ENCODE results near the gene FARP1. TPM values are rescaled to one million over a fixed set of nuclear protein-coding genes. Genes with fewer than 3 reads are reported as not detected.

FARP1 gene
- total and polyA plus RNA-seq, 2 of the 13 experiments (the other 11 are each of a cell fraction or from before 2014, with no cell fraction given) = 70.6 to 126 TPM

DNA sequence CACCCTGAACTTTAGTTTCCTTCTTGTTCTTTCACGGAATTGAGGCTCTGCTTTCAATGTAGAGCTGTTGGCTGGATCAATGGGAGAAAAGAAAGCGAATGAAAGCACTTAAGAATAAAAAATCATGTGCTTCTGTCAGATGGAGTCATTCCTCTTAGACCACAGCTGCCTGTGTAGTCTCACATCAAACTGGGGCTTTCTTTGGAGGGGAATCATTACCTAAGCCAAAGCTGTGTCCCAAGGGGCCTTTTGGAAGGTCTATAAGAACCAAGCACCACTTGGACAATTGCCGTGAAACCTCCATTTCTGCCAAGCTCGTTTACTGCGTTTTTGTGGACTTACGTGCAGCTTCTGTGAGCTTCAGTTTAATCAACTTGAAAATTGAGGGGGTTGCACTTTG, 78.3 kb downstream of the FARP1 start (continued):
- TF ChIP-seq ZNF136 (CRISPR knock-in tag; IDR thresholded peaks at IDR 0.05; ENCODE audit: low read depth) = no peak
- TF ChIP-seq, protein P1, sequence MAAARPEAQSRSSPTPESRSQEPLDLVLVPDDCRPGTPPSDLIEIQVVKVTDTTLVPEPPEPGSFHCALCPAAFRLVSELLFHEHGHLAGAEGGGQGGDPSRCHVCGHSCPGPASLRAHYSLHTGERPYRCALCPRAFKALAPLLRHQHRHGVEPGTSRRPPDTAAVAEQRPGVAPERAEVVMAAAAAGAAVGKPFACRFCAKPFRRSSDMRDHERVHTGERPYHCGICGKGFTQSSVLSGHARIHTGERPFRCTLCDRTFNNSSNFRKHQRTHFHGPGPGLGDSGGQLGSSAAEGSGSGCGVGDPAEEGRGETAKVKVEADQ (CRISPR knock-in tag; IDR thresholded peaks at IDR 0.05; ENCODE audit: borderline replicate concordance) = no peak

DNA sequence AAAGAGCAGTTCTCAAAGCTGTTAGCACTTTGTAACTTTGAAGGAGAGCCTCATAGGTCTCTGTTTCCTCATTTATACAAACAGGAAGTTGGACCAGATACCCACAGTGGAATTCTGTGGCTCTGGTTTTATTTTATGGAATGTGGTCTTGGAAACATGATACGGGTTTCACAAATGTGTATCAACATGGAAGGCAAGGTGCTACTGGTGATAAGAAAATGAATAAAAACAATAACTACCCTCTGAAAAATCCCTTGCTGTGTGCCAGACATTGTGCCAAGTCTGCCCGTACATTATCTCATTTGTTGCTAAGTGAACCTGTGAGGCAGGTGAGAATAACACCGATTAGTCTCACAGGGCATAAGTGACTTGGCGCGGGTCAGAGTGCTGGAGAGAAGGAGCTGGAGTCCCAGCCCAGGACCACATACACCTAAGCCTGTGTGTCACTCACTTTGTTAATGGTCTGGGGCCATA, 79.2 kb downstream of the FARP1 start:
- DNase-seq (ENCODE audit: low spot score) (no peak), ATAC-seq (no peak), FAIRE-seq (no peak)
- Histone ChIP-seq H3K27ac (ENCODE audit: extremely low read length, insufficient read depth, low read length) (no peak overlapping the region), H3K4me1 (ENCODE audit: insufficient read depth, low read length) (peaks cover 33% of the 10 kb centered on the region), H2AFZ (ENCODE audit: low read length) (no peak overlapping the region), H3K27me3 (ENCODE audit: control insufficient read depth in 1 of 2, insufficient read depth in 2 of 2, low read length in 2 of 2) (no peaks in the 10 kb centered on the region), H3K4me2 (ENCODE audit: low read depth, low read length) (no peak overlapping the region), H3K9me3 (ENCODE audit: low read length) (peaks cover under 1% of the 10 kb centered on the region; the same call in 1 of the 2 replicates), H3K36me3 (replicated peaks in 1 of 2; ENCODE audit: control insufficient read depth in 1 of 2, insufficient read depth in 2 of 2, low read length in 2 of 2) (peaks cover 23 to 66% of the 10 kb centered on the region in 2 experiments), H3K4me3 (replicated peaks in 1 of 3; ENCODE audit: insufficient read depth in 1 of 3, low read depth in 2 of 3, low read length in 3 of 3) (no peak overlapping the region), H4K20me1 (ENCODE audit: insufficient read depth, low read length) (peaks cover 60% of the 10 kb centered on the region), H3K79me2 (ENCODE audit: insufficient read depth, low read length) (peaks cover 92% of the 10 kb centered on the region), H3K9ac (ENCODE audit: insufficient read depth, low read depth, low read length) (no peak overlapping the region)
- CTCF ChIA-PET (ENCODE audit: low intra/inter-chr PET ratio, low total read pairs) = no interaction called here
- intact Hi-C loops (cut with micrococcal nuclease; ENCODE audit: unreplicated experiment) (loop anchor here (5.0 kb wide), 1 partner anchor 365 kb away; no protein-coding TSS in a partner anchor), in situ Hi-C loops (cut with HindIII; ENCODE audit: extremely low pct_ligation_motif_present, low pct_unique_long_range_greater_than_20kb) (no loop called here)
- BruUV-seq (replicated peaks) = no TSS peak
- POLR2A ChIA-PET = no interaction called here
- 99% methylated on average over 5 of the region's 5 CpGs for WGBS (ENCODE audit: low lambda C conversion rate)
- no peak for TF ChIP-seq DPF2 (CRISPR knock-in tag; IDR thresholded peaks at IDR 0.05; ENCODE audit: borderline replicate concordance, low read depth)

DNA sequence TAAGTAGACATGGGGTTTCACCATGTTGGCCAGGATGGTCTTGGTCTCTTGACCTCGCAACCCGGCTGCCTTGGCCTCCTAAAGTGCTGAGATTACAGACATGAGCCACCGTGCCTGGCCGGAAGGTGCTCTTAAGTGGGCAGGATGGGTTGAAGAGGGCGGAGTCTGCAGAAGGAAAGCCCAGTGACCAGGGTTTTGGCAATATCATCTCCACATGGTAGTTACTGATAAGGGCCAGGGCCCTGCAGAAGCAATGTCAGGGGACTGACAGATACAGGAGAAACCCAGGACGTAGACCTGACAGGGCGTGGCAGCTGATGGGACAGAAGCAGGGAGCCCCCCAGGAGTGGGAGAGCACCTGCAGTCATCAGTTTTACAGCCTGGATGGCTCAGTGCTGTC, 79.9 kb downstream of the FARP1 start:
- peaks cover 18 to 60% of the 10 kb centered on the region in 2 experiments for H3K36me3 ChIP-seq (replicated peaks in 1 of 2; ENCODE audit: control insufficient read depth in 1 of 2, insufficient read depth in 2 of 2, low read length in 2 of 2)
- intact Hi-C loops (cut with micrococcal nuclease; ENCODE audit: unreplicated experiment) = loop anchor here (5.0 kb wide), 1 partner anchor 366 kb away; no protein-coding TSS in a partner anchor
- in situ Hi-C loops (cut with HindIII; ENCODE audit: extremely low pct_ligation_motif_present, low pct_unique_long_range_greater_than_20kb) = no loop called here
- H3K9me3 ChIP-seq (ENCODE audit: low read length) = peaks cover 7% of the 10 kb centered on the region; the same call in 1 of the 2 replicates
- peaks cover 92% of the 10 kb centered on the region for H3K79me2 ChIP-seq (ENCODE audit: insufficient read depth, low read length)
- no peak overlapping the region for H3K27ac ChIP-seq (ENCODE audit: extremely low read length, insufficient read depth, low read length)
- H3K9ac ChIP-seq (ENCODE audit: insufficient read depth, low read depth, low read length) = no peak overlapping the region
- ATAC-seq (no peak; the same call in 2 of the 3 replicates), FAIRE-seq (no peak), DNase-seq (ENCODE audit: low spot score) (no peak)
- ChIA-PET CTCF (ENCODE audit: low intra/inter-chr PET ratio, low total read pairs) (no interaction called here), POLR2A (no interaction called here)
- WGBS (ENCODE audit: low lambda C conversion rate) = 90% methylated on average over 7 of the region's 7 CpGs
- peaks cover 36% of the 10 kb centered on the region for H3K4me1 ChIP-seq (ENCODE audit: insufficient read depth, low read length)
- no TSS peak for BruUV-seq (replicated peaks)
- H3K4me3 ChIP-seq (replicated peaks in 1 of 3; ENCODE audit: insufficient read depth in 1 of 3, low read depth in 2 of 3, low read length in 3 of 3) = no peak overlapping the region
- no peak overlapping the region for H3K4me2 ChIP-seq (ENCODE audit: low read depth, low read length)
- no peaks in the 10 kb centered on the region for H3K27me3 ChIP-seq (ENCODE audit: control insufficient read depth in 1 of 2, insufficient read depth in 2 of 2, low read length in 2 of 2)
- H4K20me1 ChIP-seq (ENCODE audit: insufficient read depth, low read length) = peaks cover 60% of the 10 kb centered on the region
- H2AFZ ChIP-seq (ENCODE audit: low read length) = no peak overlapping the region
- no peak for TF ChIP-seq MBNL3 (CRISPR knock-in tag; conservative IDR thresholded peaks at IDR 0.05)
- TF ChIP-seq SIN3B (IDR thresholded peaks at IDR 0.05; ENCODE audit: low read length) = no peak
- no peak for TF ChIP-seq ZNF253 (CRISPR knock-in tag; IDR thresholded peaks at IDR 0.05; ENCODE audit: borderline replicate concordance)
- TF ChIP-seq, protein P2, sequence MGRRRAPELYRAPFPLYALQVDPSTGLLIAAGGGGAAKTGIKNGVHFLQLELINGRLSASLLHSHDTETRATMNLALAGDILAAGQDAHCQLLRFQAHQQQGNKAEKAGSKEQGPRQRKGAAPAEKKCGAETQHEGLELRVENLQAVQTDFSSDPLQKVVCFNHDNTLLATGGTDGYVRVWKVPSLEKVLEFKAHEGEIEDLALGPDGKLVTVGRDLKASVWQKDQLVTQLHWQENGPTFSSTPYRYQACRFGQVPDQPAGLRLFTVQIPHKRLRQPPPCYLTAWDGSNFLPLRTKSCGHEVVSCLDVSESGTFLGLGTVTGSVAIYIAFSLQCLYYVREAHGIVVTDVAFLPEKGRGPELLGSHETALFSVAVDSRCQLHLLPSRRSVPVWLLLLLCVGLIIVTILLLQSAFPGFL (CRISPR knock-in tag; IDR thresholded peaks at IDR 0.05) = no peak
- no peak for TF ChIP-seq NKX3-1 (CRISPR knock-in tag; IDR thresholded peaks at IDR 0.05)
- no peak for TF ChIP-seq SOX5 (CRISPR knock-in tag; IDR thresholded peaks at IDR 0.05; ENCODE audit: borderline replicate concordance)
- TF ChIP-seq ESRRA (CRISPR knock-in tag; IDR thresholded peaks at IDR 0.05; ENCODE audit: low read depth) = no peak
- TF ChIP-seq ZNF275 (CRISPR knock-in tag; IDR thresholded peaks at IDR 0.05; ENCODE audit: borderline replicate concordance) = no peak
- TF ChIP-seq ZNF44 (CRISPR knock-in tag; IDR thresholded peaks at IDR 0.05) = no peak

All from HepG2 (cell line).